ENCODE results near the gene PER2. TPM values are rescaled to one million over a fixed set of nuclear protein-coding genes. Genes with fewer than 3 reads are reported as not detected.
A peak's percentile ranks its signal among the peaks of the same experiment; 100 is the strongest.

The PER2 gene
- total RNA-seq, 4 donors from 2014 or later: 24.3 to 105 (median 85.9) TPM

GRCh38 chr2:238299803-238300202 lies 11.4 kb upstream of the PER2 start:
- H3K9me3 ChIP-seq: no peaks in the 10 kb centered on the region
- TF ChIP-seq CTCF (IDR thresholded peaks at IDR 0.05) (no peak), POLR2A (IDR thresholded peaks at IDR 0.05) (no peak), POLR2AphosphoS5 (IDR thresholded peaks at IDR 0.05) (no peak), EP300 (IDR thresholded peaks at IDR 0.05) (no peak)
- H3K27ac ChIP-seq: peak overlapping the region; percentile 65
- H3K4me1 ChIP-seq: peaks cover 10% of the 10 kb centered on the region
- 10% methylated on average over 7 of the region's 7 CpGs for WGBS
- H3K4me3 ChIP-seq: no peak overlapping the region
- H3K36me3 ChIP-seq: no peaks in the 10 kb centered on the region
- DNase-seq (ENCODE audit: low spot score in 2 of 2): peak in 1 of 2 donors; percentile 51
- peaks cover 3% of the 10 kb centered on the region for H3K27me3 ChIP-seq

- Histone ChIP-seq H3K4me3 (no peak overlapping the region), H3K27ac (no peak overlapping the region), H3K9me3 (no peaks in the 10 kb centered on the region), H3K4me1 (peaks cover 10% of the 10 kb centered on the region), H3K36me3 (no peaks in the 10 kb centered on the region), H3K27me3 (peaks cover 3% of the 10 kb centered on the region)
- 90% methylated on average over 14 of the region's 24 CpGs for WGBS
- TF ChIP-seq POLR2A (IDR thresholded peaks at IDR 0.05): no peak
- no peak for TF ChIP-seq CTCF (IDR thresholded peaks at IDR 0.05)
- no peak for DNase-seq (ENCODE audit: low spot score in 2 of 2)
These were observed 8.4 kb upstream of the PER2 start for GRCh38 chr2:238296638-238297457.

- no peak for DNase-seq (ENCODE audit: low spot score in 2 of 2)
- no peaks in the 10 kb centered on the region for H3K36me3 ChIP-seq
- WGBS: 88% methylated on average over 14 of the region's 21 CpGs
- H3K27ac ChIP-seq: no peak overlapping the region
- H3K27me3 ChIP-seq: peaks cover 3% of the 10 kb centered on the region
- peaks cover 20% of the 10 kb centered on the region for H3K4me1 ChIP-seq
- no peaks in the 10 kb centered on the region for H3K9me3 ChIP-seq
- TF ChIP-seq POLR2AphosphoS5 (IDR thresholded peaks at IDR 0.05): no peak
- no peak for TF ChIP-seq EP300 (IDR thresholded peaks at IDR 0.05)
- TF ChIP-seq CTCF (IDR thresholded peaks at IDR 0.05): no peak
- TF ChIP-seq POLR2A (IDR thresholded peaks at IDR 0.05): no peak
- H3K4me3 ChIP-seq: no peak overlapping the region
These were observed 7.0 kb upstream of the PER2 start for GRCh38 chr2:238295144-238296112.

GRCh38 chr2:238294393-238295143 lies 6.2 kb upstream of the PER2 start:
- TF ChIP-seq POLR2A (IDR thresholded peaks at IDR 0.05) (no peak), EP300 (IDR thresholded peaks at IDR 0.05) (no peak), POLR2AphosphoS5 (IDR thresholded peaks at IDR 0.05) (no peak), CTCF (IDR thresholded peaks at IDR 0.05) (no peak)
- Histone ChIP-seq H3K4me3 (no peak overlapping the region), H3K4me1 (peaks cover 21% of the 10 kb centered on the region), H3K27me3 (peaks cover 3% of the 10 kb centered on the region), H3K36me3 (no peaks in the 10 kb centered on the region), H3K9me3 (no peaks in the 10 kb centered on the region), H3K27ac (no peak overlapping the region)
- 88% methylated on average over 17 of the region's 17 CpGs for WGBS
- peak in 1 of 2 donors; percentile 40 for DNase-seq (ENCODE audit: low spot score in 2 of 2)
